ENCODE data around the gene PSAPL1. TPM values are rescaled to one million over a fixed set of nuclear protein-coding genes. Genes with fewer than 3 reads are reported as not detected.
A peak's percentile ranks its signal among the peaks of the same experiment; 100 is the strongest.

The PSAPL1 gene
- total and polyA plus RNA-seq, 4 donors, result not detected

GRCh38 chr4:7390906-7391636 is 43.7 kb downstream of the PSAPL1 start:
- no peak overlapping the region for H3K4me3 ChIP-seq (ENCODE audit: low read depth in 1 of 3, low read length in 3 of 3)
- H3K4me1 ChIP-seq (ENCODE audit: control insufficient read depth in 4 of 4, insufficient read depth in 4 of 4, low read length in 3 of 4), result peaks cover 0 to 6% (median 0%) of the 10 kb centered on the region in 4 donors
- no peak for TF ChIP-seq ATF3 (IDR thresholded peaks at IDR 0.05)
- TF ChIP-seq FOXA2 (IDR thresholded peaks at IDR 0.05), result no peak
- TF ChIP-seq TAF1 (conservative IDR thresholded peaks at IDR 0.05), result no peak
- TF ChIP-seq GABPA (IDR thresholded peaks at IDR 0.05 in 1 of 2, conservative IDR thresholded peaks at IDR 0.05 in 1 of 2), result no peak
- TF ChIP-seq, protein P1, sequence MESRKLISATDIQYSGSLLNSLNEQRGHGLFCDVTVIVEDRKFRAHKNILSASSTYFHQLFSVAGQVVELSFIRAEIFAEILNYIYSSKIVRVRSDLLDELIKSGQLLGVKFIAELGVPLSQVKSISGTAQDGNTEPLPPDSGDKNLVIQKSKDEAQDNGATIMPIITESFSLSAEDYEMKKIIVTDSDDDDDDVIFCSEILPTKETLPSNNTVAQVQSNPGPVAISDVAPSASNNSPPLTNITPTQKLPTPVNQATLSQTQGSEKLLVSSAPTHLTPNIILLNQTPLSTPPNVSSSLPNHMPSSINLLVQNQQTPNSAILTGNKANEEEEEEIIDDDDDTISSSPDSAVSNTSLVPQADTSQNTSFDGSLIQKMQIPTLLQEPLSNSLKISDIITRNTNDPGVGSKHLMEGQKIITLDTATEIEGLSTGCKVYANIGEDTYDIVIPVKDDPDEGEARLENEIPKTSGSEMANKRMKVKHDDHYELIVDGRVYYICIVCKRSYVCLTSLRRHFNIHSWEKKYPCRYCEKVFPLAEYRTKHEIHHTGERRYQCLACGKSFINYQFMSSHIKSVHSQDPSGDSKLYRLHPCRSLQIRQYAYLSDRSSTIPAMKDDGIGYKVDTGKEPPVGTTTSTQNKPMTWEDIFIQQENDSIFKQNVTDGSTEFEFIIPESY (IDR thresholded peaks at IDR 0.05), result no peak
- TF ChIP-seq EGR1 (IDR thresholded peaks at IDR 0.05; ENCODE audit: low read depth in 2 of 2), result no peak
- TF ChIP-seq, protein P2, sequence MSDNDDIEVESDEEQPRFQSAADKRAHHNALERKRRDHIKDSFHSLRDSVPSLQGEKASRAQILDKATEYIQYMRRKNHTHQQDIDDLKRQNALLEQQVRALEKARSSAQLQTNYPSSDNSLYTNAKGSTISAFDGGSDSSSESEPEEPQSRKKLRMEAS (IDR thresholded peaks at IDR 0.05), result no peak
- TF ChIP-seq SP1 (IDR thresholded peaks at IDR 0.05), result no peak
- no peak for TF ChIP-seq RAD21 (IDR thresholded peaks at IDR 0.05)
- no peak for TF ChIP-seq FOXA1 (IDR thresholded peaks at IDR 0.05)
- no peak for TF ChIP-seq HNF4A (conservative IDR thresholded peaks at IDR 0.05)
- TF ChIP-seq, protein P3, sequence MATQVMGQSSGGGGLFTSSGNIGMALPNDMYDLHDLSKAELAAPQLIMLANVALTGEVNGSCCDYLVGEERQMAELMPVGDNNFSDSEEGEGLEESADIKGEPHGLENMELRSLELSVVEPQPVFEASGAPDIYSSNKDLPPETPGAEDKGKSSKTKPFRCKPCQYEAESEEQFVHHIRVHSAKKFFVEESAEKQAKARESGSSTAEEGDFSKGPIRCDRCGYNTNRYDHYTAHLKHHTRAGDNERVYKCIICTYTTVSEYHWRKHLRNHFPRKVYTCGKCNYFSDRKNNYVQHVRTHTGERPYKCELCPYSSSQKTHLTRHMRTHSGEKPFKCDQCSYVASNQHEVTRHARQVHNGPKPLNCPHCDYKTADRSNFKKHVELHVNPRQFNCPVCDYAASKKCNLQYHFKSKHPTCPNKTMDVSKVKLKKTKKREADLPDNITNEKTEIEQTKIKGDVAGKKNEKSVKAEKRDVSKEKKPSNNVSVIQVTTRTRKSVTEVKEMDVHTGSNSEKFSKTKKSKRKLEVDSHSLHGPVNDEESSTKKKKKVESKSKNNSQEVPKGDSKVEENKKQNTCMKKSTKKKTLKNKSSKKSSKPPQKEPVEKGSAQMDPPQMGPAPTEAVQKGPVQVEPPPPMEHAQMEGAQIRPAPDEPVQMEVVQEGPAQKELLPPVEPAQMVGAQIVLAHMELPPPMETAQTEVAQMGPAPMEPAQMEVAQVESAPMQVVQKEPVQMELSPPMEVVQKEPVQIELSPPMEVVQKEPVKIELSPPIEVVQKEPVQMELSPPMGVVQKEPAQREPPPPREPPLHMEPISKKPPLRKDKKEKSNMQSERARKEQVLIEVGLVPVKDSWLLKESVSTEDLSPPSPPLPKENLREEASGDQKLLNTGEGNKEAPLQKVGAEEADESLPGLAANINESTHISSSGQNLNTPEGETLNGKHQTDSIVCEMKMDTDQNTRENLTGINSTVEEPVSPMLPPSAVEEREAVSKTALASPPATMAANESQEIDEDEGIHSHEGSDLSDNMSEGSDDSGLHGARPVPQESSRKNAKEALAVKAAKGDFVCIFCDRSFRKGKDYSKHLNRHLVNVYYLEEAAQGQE (IDR thresholded peaks at IDR 0.05), result no peak
- TF ChIP-seq HNF4G (IDR thresholded peaks at IDR 0.05), result no peak
- no peak for TF ChIP-seq CTCF (IDR thresholded peaks at IDR 0.05; ENCODE audit: low read depth, low read length, missing input control)
- no peak for TF ChIP-seq NR2F2 (IDR thresholded peaks at IDR 0.05)
- no peak for TF ChIP-seq RXRA (IDR thresholded peaks at IDR 0.05)
- no peaks in the 10 kb centered on the region for H3K36me3 ChIP-seq (ENCODE audit: control insufficient read depth in 4 of 4, insufficient read depth in 3 of 4, low read depth in 1 of 4, low read length in 3 of 4)
- DNase-seq (ENCODE audit: low spot score), result peak; percentile 22
- H3K9ac ChIP-seq (ENCODE audit: low read depth in 1 of 2, low read length in 2 of 2), result no peak overlapping the region
- WGBS, result 84% methylated on average over 18 of the region's 18 CpGs
- H3K27me3 ChIP-seq (ENCODE audit: control insufficient read depth in 4 of 4, insufficient read depth in 4 of 4, low read length in 3 of 4), result no peaks in the 10 kb centered on the region
- H3K27ac ChIP-seq (ENCODE audit: low read depth in 1 of 2, low read length in 2 of 2), result no peak overlapping the region
- H3K9me3 ChIP-seq (ENCODE audit: control insufficient read depth in 4 of 4, low read length in 3 of 4), result no peaks in the 10 kb centered on the region

Data from liver (tissue), 9 donors.